ENCODE results near the gene SULT1C4. TPM values are rescaled to one million over a fixed set of nuclear protein-coding genes. Genes with fewer than 3 reads are reported as not detected.
A peak's percentile ranks its signal among the peaks of the same experiment; 100 is the strongest.

Gene SULT1C4
- 31.7 TPM for polyA plus RNA-seq (2013, experiment 1 of 2)
- polyA plus RNA-seq (2013, experiment 2 of 2) = 33.1 TPM

DNA sequence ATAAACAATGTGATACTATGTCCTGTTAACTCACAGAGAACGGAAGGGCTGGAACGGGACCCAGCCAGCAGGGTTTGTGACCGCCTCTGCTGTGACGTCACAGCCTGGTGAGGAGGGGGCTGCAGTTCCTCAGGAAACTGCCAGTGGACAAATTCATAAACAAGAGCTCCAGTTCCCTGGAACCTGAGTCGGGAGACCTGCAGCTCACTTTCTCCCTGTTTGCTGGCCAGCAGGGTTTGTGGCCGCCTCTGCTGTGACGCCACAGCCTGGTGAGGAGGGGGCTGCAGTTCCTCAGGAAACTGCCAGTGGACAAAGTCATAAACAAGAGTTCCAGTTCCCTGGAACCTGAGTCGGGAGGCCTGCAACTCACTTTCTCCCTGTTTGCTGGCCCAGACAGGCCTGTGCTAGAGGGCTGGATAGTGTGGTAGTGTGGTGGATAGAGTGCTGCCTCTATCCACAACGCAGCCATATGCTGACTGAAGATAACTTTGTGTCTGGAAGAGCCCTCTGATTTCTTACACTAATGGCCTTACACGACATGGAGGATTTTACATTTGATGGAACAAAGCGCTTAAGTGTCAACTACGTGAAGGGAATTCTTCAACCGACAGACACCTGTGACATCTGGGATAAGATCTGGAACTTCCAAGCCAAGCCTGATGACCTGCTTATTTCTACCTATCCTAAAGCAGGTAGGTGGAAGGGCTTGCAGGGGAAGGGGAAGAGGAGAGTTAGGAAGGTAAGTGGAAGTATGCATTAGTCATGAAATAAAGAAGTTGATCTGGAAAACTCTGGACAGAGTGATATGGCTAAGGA is at the start of gene SULT1C4:
Gene SULT1C4 (plus strand): TSS at position 140 of the 816 bp plus-strand sequence. CDS start 384 bp downstream, at position 524.
- H3K36me3 ChIP-seq (ENCODE audit: control insufficient read depth, insufficient read depth, low read length) = peaks cover 10% of the 10 kb centered on the region
- peak within 1 kb of the TSS; percentile 34 for H3K4me3 ChIP-seq (ENCODE audit: extremely low read depth, insufficient read depth, low read length, poor library complexity, severe bottlenecking)
- WGBS, 2 experiments (ENCODE audit: insufficient coverage in 2 of 2) = 60 to 61% methylated on average over 12 to 13 of the region's 13 CpGs
- peak within 1 kb of the TSS; percentile 91 for H3K27ac ChIP-seq (ENCODE audit: low read depth, low read length, severe bottlenecking)
- H3K9me3 ChIP-seq (ENCODE audit: control insufficient read depth, low read length) = no peaks in the 10 kb centered on the region
- peaks cover 21% of the 10 kb centered on the region for H3K4me1 ChIP-seq (ENCODE audit: control insufficient read depth, insufficient read depth, low read length, poor library complexity, severe bottlenecking)

GRCh38 chr2:108329771-108330170 is 48.0 kb upstream of the SULT1C4 start:
- Histone ChIP-seq H3K4me3 (ENCODE audit: extremely low read depth, insufficient read depth, low read length, poor library complexity, severe bottlenecking) (no peak overlapping the region), H3K27ac (ENCODE audit: low read depth, low read length, severe bottlenecking) (no peak overlapping the region), H3K4me1 (ENCODE audit: control insufficient read depth, insufficient read depth, low read length, poor library complexity, severe bottlenecking) (peaks cover under 1% of the 10 kb centered on the region), H3K9me3 (ENCODE audit: control insufficient read depth, low read length) (no peaks in the 10 kb centered on the region), H3K36me3 (ENCODE audit: control insufficient read depth, insufficient read depth, low read length) (no peaks in the 10 kb centered on the region)
- 100% methylated on average over 1 of the region's 2 CpGs; no CpG with 5 or more reads in 1 of the 2 experiments for WGBS, 2 experiments (ENCODE audit: insufficient coverage in 2 of 2)

GRCh38 chr2:108330979-108331378 is 46.8 kb upstream of the SULT1C4 start:
- Histone ChIP-seq H3K9me3 (ENCODE audit: control insufficient read depth, low read length) (no peaks in the 10 kb centered on the region), H3K36me3 (ENCODE audit: control insufficient read depth, insufficient read depth, low read length) (no peaks in the 10 kb centered on the region), H3K4me1 (ENCODE audit: control insufficient read depth, insufficient read depth, low read length, poor library complexity, severe bottlenecking) (no peaks in the 10 kb centered on the region), H3K4me3 (ENCODE audit: extremely low read depth, insufficient read depth, low read length, poor library complexity, severe bottlenecking) (no peak overlapping the region), H3K27ac (ENCODE audit: low read depth, low read length, severe bottlenecking) (no peak overlapping the region)
- WGBS, 2 experiments (ENCODE audit: insufficient coverage in 2 of 2) = 78 to 88% methylated on average over 2 of the region's 3 CpGs

DNA sequence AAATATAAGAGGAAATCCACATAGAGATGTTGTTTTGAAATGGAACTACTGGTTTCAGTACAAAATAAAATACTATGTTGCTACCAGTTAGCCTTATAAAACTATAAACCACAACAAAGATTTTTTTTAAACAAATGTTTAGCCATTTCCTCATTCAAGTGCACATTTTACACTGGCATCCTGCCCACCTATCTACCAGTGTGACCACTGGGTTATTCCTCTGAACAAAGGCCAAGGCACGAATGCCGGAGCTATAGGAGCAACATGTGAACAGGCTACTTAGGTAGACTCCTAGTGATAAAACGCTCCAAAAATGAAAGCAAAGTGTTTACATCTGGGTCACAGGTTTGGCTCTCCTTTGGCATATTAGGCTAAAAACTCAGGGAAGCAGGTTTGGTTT is 31.8 kb upstream of the SULT1C4 start:
- H3K36me3 ChIP-seq (ENCODE audit: control insufficient read depth, insufficient read depth, low read length) = no peaks in the 10 kb centered on the region
- H3K4me1 ChIP-seq (ENCODE audit: control insufficient read depth, insufficient read depth, low read length, poor library complexity, severe bottlenecking) = no peaks in the 10 kb centered on the region
- no peak overlapping the region for H3K27ac ChIP-seq (ENCODE audit: low read depth, low read length, severe bottlenecking)
- no peaks in the 10 kb centered on the region for H3K9me3 ChIP-seq (ENCODE audit: control insufficient read depth, low read length)
- 86 to 90% methylated on average over 3 of the region's 3 CpGs for WGBS, 2 experiments (ENCODE audit: insufficient coverage in 2 of 2)
- H3K4me3 ChIP-seq (ENCODE audit: extremely low read depth, insufficient read depth, low read length, poor library complexity, severe bottlenecking) = no peak overlapping the region

GRCh38 chr2:108346827-108347226 is 30.9 kb upstream of the SULT1C4 start:
- Histone ChIP-seq H3K36me3 (ENCODE audit: control insufficient read depth, insufficient read depth, low read length) (no peaks in the 10 kb centered on the region), H3K4me3 (ENCODE audit: extremely low read depth, insufficient read depth, low read length, poor library complexity, severe bottlenecking) (no peak overlapping the region), H3K27ac (ENCODE audit: low read depth, low read length, severe bottlenecking) (no peak overlapping the region), H3K9me3 (ENCODE audit: control insufficient read depth, low read length) (no peaks in the 10 kb centered on the region), H3K4me1 (ENCODE audit: control insufficient read depth, insufficient read depth, low read length, poor library complexity, severe bottlenecking) (no peaks in the 10 kb centered on the region)
- WGBS, 2 experiments (ENCODE audit: insufficient coverage in 2 of 2) = no CpG with 5 or more reads among the region's 3 CpGs

GRCh38 chr2:108347786-108348185 is 30.0 kb upstream of the SULT1C4 start:
- H3K9me3 ChIP-seq (ENCODE audit: control insufficient read depth, low read length) = no peaks in the 10 kb centered on the region
- no peaks in the 10 kb centered on the region for H3K36me3 ChIP-seq (ENCODE audit: control insufficient read depth, insufficient read depth, low read length)
- no peak overlapping the region for H3K27ac ChIP-seq (ENCODE audit: low read depth, low read length, severe bottlenecking)
- WGBS, 2 experiments (ENCODE audit: insufficient coverage in 2 of 2) = no CpG with 5 or more reads among the region's 3 CpGs
- H3K4me3 ChIP-seq (ENCODE audit: extremely low read depth, insufficient read depth, low read length, poor library complexity, severe bottlenecking) = no peak overlapping the region
- no peaks in the 10 kb centered on the region for H3K4me1 ChIP-seq (ENCODE audit: control insufficient read depth, insufficient read depth, low read length, poor library complexity, severe bottlenecking)

- no peaks in the 10 kb centered on the region for H3K4me1 ChIP-seq (ENCODE audit: control insufficient read depth, insufficient read depth, low read length, poor library complexity, severe bottlenecking)
Measured at GRCh38 chr2:108348816-108349570, 28.8 kb upstream of the SULT1C4 start.

DNA sequence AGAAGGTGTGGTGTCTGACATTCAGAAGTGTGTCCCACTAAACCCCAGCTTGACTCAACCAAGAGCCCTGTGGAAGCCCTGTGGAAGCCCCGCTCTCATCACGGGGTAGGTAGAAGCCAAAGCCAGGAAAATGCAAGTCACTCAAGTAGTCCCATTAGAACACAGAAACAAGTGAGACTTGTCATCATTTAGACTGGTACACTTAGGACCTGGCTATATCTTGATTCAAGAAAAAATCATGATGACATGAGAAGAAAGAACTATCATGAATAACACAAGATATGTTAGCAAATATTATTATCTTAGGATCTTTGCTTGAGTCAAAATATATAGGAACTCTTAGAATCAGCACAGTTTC is 28.2 kb upstream of the SULT1C4 start:
- no peaks in the 10 kb centered on the region for H3K9me3 ChIP-seq (ENCODE audit: control insufficient read depth, low read length)
- no peak overlapping the region for H3K27ac ChIP-seq (ENCODE audit: low read depth, low read length, severe bottlenecking)
- no peak overlapping the region for H3K4me3 ChIP-seq (ENCODE audit: extremely low read depth, insufficient read depth, low read length, poor library complexity, severe bottlenecking)
- WGBS, 2 experiments (ENCODE audit: insufficient coverage in 2 of 2) = 95% methylated on average over 2 of the region's 2 CpGs; no CpG with 5 or more reads in 1 of the 2 experiments
- no peaks in the 10 kb centered on the region for H3K36me3 ChIP-seq (ENCODE audit: control insufficient read depth, insufficient read depth, low read length)
- H3K4me1 ChIP-seq (ENCODE audit: control insufficient read depth, insufficient read depth, low read length, poor library complexity, severe bottlenecking) = no peaks in the 10 kb centered on the region

More at GRCh38 chr2:108348816-108349570, 28.8 kb upstream of the SULT1C4 start:
- Histone ChIP-seq H3K27ac (ENCODE audit: low read depth, low read length, severe bottlenecking) (no peak overlapping the region), H3K9me3 (ENCODE audit: control insufficient read depth, low read length) (no peaks in the 10 kb centered on the region), H3K4me3 (ENCODE audit: extremely low read depth, insufficient read depth, low read length, poor library complexity, severe bottlenecking) (no peak overlapping the region), H3K36me3 (ENCODE audit: control insufficient read depth, insufficient read depth, low read length) (no peaks in the 10 kb centered on the region)
- WGBS, 2 experiments (ENCODE audit: insufficient coverage in 2 of 2) = 98 to 100% methylated on average over 3 to 4 of the region's 5 CpGs

DNA sequence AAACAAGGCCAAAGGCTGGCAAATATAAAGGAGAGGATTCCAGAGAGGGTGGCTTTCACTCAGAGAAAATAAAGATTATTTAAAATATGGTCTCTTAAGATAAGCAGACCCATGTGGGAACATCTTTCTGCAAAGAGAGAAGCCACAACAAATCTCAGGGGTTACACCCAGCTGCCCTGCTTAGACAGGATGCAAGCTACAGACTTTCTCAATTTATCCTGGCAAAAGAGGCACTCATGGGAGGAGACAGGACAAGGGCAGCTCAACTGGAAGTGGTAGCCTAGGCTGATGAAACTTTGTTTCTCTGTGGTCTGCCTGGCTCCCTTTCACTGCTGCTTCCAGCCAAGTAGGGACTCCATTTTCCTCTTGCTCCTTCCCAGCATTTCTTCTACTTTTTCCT is 25.9 kb upstream of the SULT1C4 start:
- no peak overlapping the region for H3K27ac ChIP-seq (ENCODE audit: low read depth, low read length, severe bottlenecking)
- H3K4me1 ChIP-seq (ENCODE audit: control insufficient read depth, insufficient read depth, low read length, poor library complexity, severe bottlenecking) = no peaks in the 10 kb centered on the region
- H3K36me3 ChIP-seq (ENCODE audit: control insufficient read depth, insufficient read depth, low read length) = no peaks in the 10 kb centered on the region
- H3K9me3 ChIP-seq (ENCODE audit: control insufficient read depth, low read length) = no peaks in the 10 kb centered on the region
- no peak overlapping the region for H3K4me3 ChIP-seq (ENCODE audit: extremely low read depth, insufficient read depth, low read length, poor library complexity, severe bottlenecking)

- Histone ChIP-seq H3K27ac (ENCODE audit: low read depth, low read length, severe bottlenecking) (no peak overlapping the region), H3K4me1 (ENCODE audit: control insufficient read depth, insufficient read depth, low read length, poor library complexity, severe bottlenecking) (no peaks in the 10 kb centered on the region), H3K4me3 (ENCODE audit: extremely low read depth, insufficient read depth, low read length, poor library complexity, severe bottlenecking) (no peak overlapping the region), H3K36me3 (ENCODE audit: control insufficient read depth, insufficient read depth, low read length) (no peaks in the 10 kb centered on the region), H3K9me3 (ENCODE audit: control insufficient read depth, low read length) (no peaks in the 10 kb centered on the region)
- 75 to 88% methylated on average over 2 to 3 of the region's 5 CpGs for WGBS, 2 experiments (ENCODE audit: insufficient coverage in 2 of 2)
Measured at GRCh38 chr2:108354136-108354535, 23.6 kb upstream of the SULT1C4 start.

Measured in mesodermal cell (in vitro differentiated cells).